Gastrocnemius medialis (tissue), 4 donors: ENCODE measurements around the gene EIF3L.

ENCODE experiments used
- POLR2A ChIP-seq, 2 donors: fragments of 450-650 bp; IDR thresholded peaks; one replicate each; pipeline ENCODE4 v1.6.1; 2017; ENCODE audit warnings: antibody characterized with exemption in 2 of 2, mild to moderate bottlenecking in 2 of 2, moderate library complexity in 2 of 2
- TF ChIP-seq, protein P1 (sequence below), 5 experiments: fragments of 450-650 bp in 3 of 5; fragments of 200-600 bp in 2 of 5; sonication (generic) in 2 of 5; IDR thresholded peaks in 4 of 5; conservative IDR thresholded peaks in 1 of 5; 1 replicate in 4 of 5; 2 replicates in 1 of 5; pipeline ENCODE4 v1.5.1; 2016 to 2019; ENCODE audit warnings: antibody characterized with exemption in 5 of 5, mild to moderate bottlenecking in 3 of 5, moderate library complexity in 3 of 5

DNA sequence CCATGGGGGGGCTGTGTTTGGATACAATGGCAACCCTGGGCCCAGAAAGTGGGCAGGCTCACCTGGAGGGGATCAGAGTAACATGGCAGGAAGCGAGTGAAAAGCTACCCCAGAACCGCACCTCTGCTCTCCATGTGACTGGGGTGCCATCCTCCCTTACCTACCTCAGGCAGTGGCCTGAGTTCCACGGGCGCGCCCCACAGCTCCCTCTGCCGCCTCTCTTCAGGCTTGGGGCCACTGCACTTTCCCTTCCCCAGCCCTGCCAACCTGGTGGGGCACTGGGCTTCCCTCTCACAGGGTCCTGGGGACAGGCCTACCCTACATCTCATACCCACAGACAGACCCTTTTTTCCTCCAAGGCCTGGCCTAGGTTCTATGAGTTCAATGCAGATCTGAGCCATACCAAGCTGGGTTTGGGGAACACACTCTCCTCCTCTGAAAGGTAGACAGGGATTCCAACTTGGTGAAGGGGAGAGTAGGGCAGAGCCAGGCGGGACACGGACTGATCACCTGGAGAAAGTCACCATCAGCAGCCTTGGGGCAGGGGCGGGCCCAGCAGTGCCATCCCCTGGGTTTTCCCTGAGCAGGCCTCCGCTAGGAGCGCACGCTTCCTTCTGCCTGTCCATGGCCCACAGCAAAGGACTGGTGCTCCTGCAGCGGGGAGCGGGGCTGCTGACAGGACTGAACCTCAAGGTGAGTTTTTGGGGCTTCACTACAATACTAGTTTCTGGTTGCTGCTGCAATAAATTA lies 19.0 kb upstream of the EIF3L start:
- TF ChIP-seq, protein P1, sequence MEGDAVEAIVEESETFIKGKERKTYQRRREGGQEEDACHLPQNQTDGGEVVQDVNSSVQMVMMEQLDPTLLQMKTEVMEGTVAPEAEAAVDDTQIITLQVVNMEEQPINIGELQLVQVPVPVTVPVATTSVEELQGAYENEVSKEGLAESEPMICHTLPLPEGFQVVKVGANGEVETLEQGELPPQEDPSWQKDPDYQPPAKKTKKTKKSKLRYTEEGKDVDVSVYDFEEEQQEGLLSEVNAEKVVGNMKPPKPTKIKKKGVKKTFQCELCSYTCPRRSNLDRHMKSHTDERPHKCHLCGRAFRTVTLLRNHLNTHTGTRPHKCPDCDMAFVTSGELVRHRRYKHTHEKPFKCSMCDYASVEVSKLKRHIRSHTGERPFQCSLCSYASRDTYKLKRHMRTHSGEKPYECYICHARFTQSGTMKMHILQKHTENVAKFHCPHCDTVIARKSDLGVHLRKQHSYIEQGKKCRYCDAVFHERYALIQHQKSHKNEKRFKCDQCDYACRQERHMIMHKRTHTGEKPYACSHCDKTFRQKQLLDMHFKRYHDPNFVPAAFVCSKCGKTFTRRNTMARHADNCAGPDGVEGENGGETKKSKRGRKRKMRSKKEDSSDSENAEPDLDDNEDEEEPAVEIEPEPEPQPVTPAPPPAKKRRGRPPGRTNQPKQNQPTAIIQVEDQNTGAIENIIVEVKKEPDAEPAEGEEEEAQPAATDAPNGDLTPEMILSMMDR (IDR thresholded peaks at IDR 0.05 in 4 of 5, conservative IDR thresholded peaks at IDR 0.05 in 1 of 5) = no peak
- no peak for TF ChIP-seq POLR2A (IDR thresholded peaks at IDR 0.05)
